GM12878 (cell line): ENCODE measurements around the gene NXNL1. TPM values are rescaled to one million over a fixed set of nuclear protein-coding genes. Genes with fewer than 3 reads are reported as not detected.

ENCODE experiments used
- ATAC-seq: fragments of 200-7000 bp; cut with Tn5 transposase; 3 replicates; pipeline ENCODE4 v1.9.1; 2020; ENCODE audit warnings: mild to moderate bottlenecking, moderate library complexity
- BruUV-seq: library from RNA; stranded (reverse); fragments of 400-500 nt; replicated peaks from 2 replicates; lab custom pipeline; 2021; lab: Mats Ljungman, UMichigan
- CTCF ChIA-PET: fragments of 300-600 bp; sonication (Branson Sonifier 250); formaldehyde crosslinking; extraction: SDS; loops from one replicate; lab custom pipeline; 2021; ENCODE audit warnings: inconsistent platforms; lab: Yijun Ruan, JAX
- POLR2A ChIA-PET: fragments of 350-600 bp; formaldehyde crosslinking; extraction: SDS; loops from one replicate; lab custom pipeline; 2021; ENCODE audit warnings: inconsistent platforms; lab: Charles Lee
- RAD21 ChIA-PET: fragments of 300-600 bp; sonication (Branson Sonifier 250); formaldehyde crosslinking; loops from one replicate; lab custom pipeline; 2023; ENCODE audit warnings: antibody characterized with exemption; ENCODE audit not compliant: unreplicated experiment; lab: Charles Lee
- SMC1A ChIA-PET: fragments of 300-600 bp; sonication (Branson Sonifier 250); formaldehyde crosslinking; loops from one replicate; lab custom pipeline; 2023; ENCODE audit not compliant: unreplicated experiment, uncharacterized antibody; lab: Charles Lee
- DNase-seq: peaks from one replicate; pipeline ENCODE4 v3.0.0-alpha.2; 2011; ENCODE audit warnings: low read depth, low spot score
- FAIRE-seq: peaks from 3 replicates; lab custom pipeline; 2011; peaks lifted over from hg19 to GRCh38; lab: Jason Lieb, UNC
- H2AFZ ChIP-seq: 2 replicates; pipeline ENCODE4 v1.6.0; 2011; ENCODE audit warnings: low read depth, low read length, control low read depth; ENCODE audit not compliant: control insufficient read depth
- H3K27ac ChIP-seq: 2 replicates; pipeline ENCODE4 v1.5.1; 2011; ENCODE audit warnings: control low read depth; ENCODE audit not compliant: control insufficient read depth, insufficient read depth
- H3K27me3 ChIP-seq, 2 experiments: replicated peaks in 1 of 2; 2 replicates each; pipeline versions ENCODE4 v1.6.0 to v1.6.1; 2011; ENCODE audit warnings: low read length in 1 of 2; ENCODE audit not compliant: control insufficient read depth in 2 of 2, insufficient read depth in 2 of 2
- H3K36me3 ChIP-seq, 2 experiments: 2 replicates each; pipeline ENCODE4 v1.5.1; 2011; ENCODE audit warnings: low read length in 1 of 2; ENCODE audit not compliant: control insufficient read depth in 2 of 2, insufficient read depth in 2 of 2
- H3K4me1 ChIP-seq: 2 replicates; pipeline ENCODE4 v1.6.1; 2011; ENCODE audit warnings: mild to moderate bottlenecking, low read length, moderate library complexity, mixed read lengths; ENCODE audit not compliant: control insufficient read depth, insufficient read depth
- H3K4me2 ChIP-seq: 2 replicates; pipeline ENCODE4 v1.6.0; 2011; ENCODE audit warnings: control low read depth; ENCODE audit not compliant: control insufficient read depth, insufficient read depth
- H3K4me3 ChIP-seq: fragments of 200-600 bp; sonication (generic); 2 replicates; pipeline ENCODE4 v1.5.1; 2016
- H3K79me2 ChIP-seq: 2 replicates; pipeline ENCODE4 v1.6.0; 2011; ENCODE audit warnings: low read length; ENCODE audit not compliant: control insufficient read depth, insufficient read depth
- H3K9ac ChIP-seq: 2 replicates; pipeline ENCODE4 v1.8.0; 2011; ENCODE audit warnings: low read length, control low read depth, mixed read lengths; ENCODE audit not compliant: control insufficient read depth, insufficient read depth
- H3K9me3 ChIP-seq: replicated peaks from 3 replicates; pipeline ENCODE4 v1.5.1; 2011; ENCODE audit warnings: mild to moderate bottlenecking, low read length; ENCODE audit not compliant: control insufficient read depth, insufficient read depth
- H4K20me1 ChIP-seq: 2 replicates; pipeline ENCODE4 v1.6.0; 2011; ENCODE audit not compliant: control insufficient read depth, insufficient read depth
- ATF3 ChIP-seq: IDR thresholded peaks from 2 replicates; pipeline ENCODE4 v1.6.1; 2011; ENCODE audit warnings: low read depth, mild to moderate bottlenecking, low read length, moderate library complexity, borderline replicate concordance; ENCODE audit errors: extremely low read depth
- BMI1 ChIP-seq: fragments of 450-650 bp; IDR thresholded peaks from 2 replicates; pipeline ENCODE4 v1.6.1; 2016; ENCODE audit warnings: mild to moderate bottlenecking, moderate library complexity, borderline replicate concordance
- PKNOX1 ChIP-seq: fragments of 450-650 bp; IDR thresholded peaks from 2 replicates; pipeline ENCODE4 v1.6.1; 2016; ENCODE audit warnings: mild to moderate bottlenecking
- RBBP5 ChIP-seq: fragments of 200-600 bp; sonication (generic); conservative IDR thresholded peaks from 2 replicates; pipeline ENCODE4 v1.6.1; 2016
- SMC3 ChIP-seq: IDR thresholded peaks from 2 replicates; pipeline ENCODE4 v1.6.1; 2011; ENCODE audit warnings: low read length, improper control_type of control experiment, borderline replicate concordance
- WGBS: methylation state at CpG from one replicate; pipeline ENCODE4 v1.1.6; 2016; ENCODE audit warnings: low lambda C conversion rate; ENCODE audit not compliant: insufficient replicate concordance, insufficient coverage; ENCODE audit errors: missing lambda C conversion rate; 5-methylcytosine and 5-hydroxymethylcytosine counted together
- in situ Hi-C: fragments of 300-500 bp; cut with MboI; formaldehyde crosslinking; loops from 9 replicates; pipeline ENCODE4 v1.14.3; 2018; ENCODE audit warnings: mixed read lengths
- intact Hi-C: fragments of 100-400 bp; cut with micrococcal nuclease; formaldehyde crosslinking; loops from one replicate; pipeline ENCODE4 v1.14.2; 2022; ENCODE audit not compliant: unreplicated experiment
- polyA plus RNA-seq, 11 experiments: library from polyadenylated mRNA; depleted of rRNA in 4 of 11; unstranded in 6 of 11; stranded (reverse) in 5 of 11; fragments of >200 nt; fragmentation: Nextera tagmentation in 4 of 11; fragmentation: Illumina TruSeq in 1 of 11; extraction: Ambion mirVana in 4 of 11; extraction: Trizol in 1 of 11; gene quantifications; 1 replicate in 1 of 11; 2 replicates in 10 of 11; pipeline versions ENCODE4 v1.2.1 to v1.2.3, GENCODE V29; 2011 to 2016; ENCODE audit warnings: inconsistent platforms in 2 of 11, missing spikeins in 2 of 11, low read depth in 1 of 11
- total RNA-seq, 4 experiments: library from RNA; depleted of rRNA in 3 of 4; stranded (reverse); fragments of >200 nt in 3 of 4; fragmentation: Illumina TruSeq in 1 of 4; extraction: Trizol in 1 of 4; gene quantifications; 2 replicates each; pipeline versions ENCODE4 v1.2.1 to v1.2.3, GENCODE V29; 2013 to 2021
- TF ChIP-seq, protein P1 (sequence below): IDR thresholded peaks from 2 replicates; pipeline ENCODE4 v1.6.1; 2011; ENCODE audit warnings: borderline replicate concordance, low read depth, mild to moderate bottlenecking, moderate library complexity, low read length; ENCODE audit not compliant: insufficient read depth, poor library complexity, severe bottlenecking

The NXNL1 gene
- total and polyA plus RNA-seq, 10 of the 15 experiments (the other 5 are each of a cell fraction or from before 2014, with no cell fraction given) = not detected

DNA sequence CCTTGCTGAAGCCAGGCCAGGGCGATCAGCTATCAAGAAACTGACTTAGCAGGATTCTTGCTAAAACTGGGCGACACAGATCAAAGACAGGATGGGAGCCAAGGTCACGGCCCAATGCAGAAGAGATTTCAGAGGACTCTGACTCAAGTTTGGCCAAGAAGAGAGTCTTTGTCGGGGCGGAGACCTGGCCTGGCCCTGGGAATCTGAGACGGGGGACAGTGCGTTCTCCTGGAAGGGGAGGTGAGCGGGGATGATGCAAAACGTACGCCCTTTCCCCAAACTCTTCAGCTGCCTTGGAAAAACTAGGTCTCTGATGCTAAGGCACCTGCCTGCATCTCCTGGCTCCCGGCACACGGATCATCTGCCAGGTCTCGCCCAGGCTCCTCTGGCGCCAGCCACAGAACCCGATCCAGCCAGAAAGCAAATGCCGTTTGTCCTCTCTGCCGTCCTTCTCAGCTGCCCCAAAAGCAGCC is 31.0 kb downstream of the NXNL1 start:
- H2AFZ ChIP-seq = no peak overlapping the region
- FAIRE-seq (no peak), ATAC-seq (no peak), DNase-seq (no peak)
- BruUV-seq = no TSS peak
- H3K27me3 ChIP-seq = no peaks in the 10 kb centered on the region
- no peaks in the 10 kb centered on the region for H3K79me2 ChIP-seq
- no peak overlapping the region for H3K9ac ChIP-seq
- 0 out of 2 replicates have a peak, but pooled peaks cover 1% of the 10 kb centered on the region for H3K4me1 ChIP-seq
- SMC1A ChIA-PET = no interaction called here
- intact Hi-C loops = no loop called here
- no peaks in the 10 kb centered on the region for H3K36me3 ChIP-seq
- POLR2A ChIA-PET = interaction anchor here (0.5 to 1.2 kb wide), 3 partner anchors 10 to 71 kb away, joined by 3 to 5 read pairs (median 3); no protein-coding TSS in a partner anchor
- TF ChIP-seq SMC3 (no peak), RBBP5 (no peak), BMI1 (no peak), PKNOX1 (no peak), ATF3 (no peak)
- TF ChIP-seq, protein P1, sequence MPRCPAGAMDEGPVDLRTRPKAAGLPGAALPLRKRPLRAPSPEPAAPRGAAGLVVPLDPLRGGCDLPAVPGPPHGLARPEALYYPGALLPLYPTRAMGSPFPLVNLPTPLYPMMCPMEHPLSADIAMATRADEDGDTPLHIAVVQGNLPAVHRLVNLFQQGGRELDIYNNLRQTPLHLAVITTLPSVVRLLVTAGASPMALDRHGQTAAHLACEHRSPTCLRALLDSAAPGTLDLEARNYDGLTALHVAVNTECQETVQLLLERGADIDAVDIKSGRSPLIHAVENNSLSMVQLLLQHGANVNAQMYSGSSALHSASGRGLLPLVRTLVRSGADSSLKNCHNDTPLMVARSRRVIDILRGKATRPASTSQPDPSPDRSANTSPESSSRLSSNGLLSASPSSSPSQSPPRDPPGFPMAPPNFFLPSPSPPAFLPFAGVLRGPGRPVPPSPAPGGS = no peak
- in situ Hi-C loops = no loop called here
- RAD21 ChIA-PET = interaction anchor here (0.7 kb wide), 1 partner anchor 621 kb away, joined by 3 read pairs; no protein-coding TSS in a partner anchor
- no peak overlapping the region for H3K27ac ChIP-seq
- no peak overlapping the region for H3K4me3 ChIP-seq
- H3K4me2 ChIP-seq = no peak overlapping the region
- CTCF ChIA-PET = interaction anchor here (0.9 to 1.6 kb wide), 2 partner anchors 10 to 36 kb away, joined by 3 read pairs; partner anchors contain the start of gene MVB12A
- 84% methylated on average over 17 of the region's 17 CpGs for WGBS
- no peaks in the 10 kb centered on the region for H4K20me1 ChIP-seq
- H3K9me3 ChIP-seq = no peaks in the 10 kb centered on the region
